ENCODE data around the gene ENTPD1.

The ENTPD1 gene

GRCh38 chr10:95739056-95739455 lies 16.9 kb upstream of the ENTPD1 start:
- Histone ChIP-seq H3K27me3 (ENCODE audit: insufficient read depth, low read length, poor library complexity) (peaks cover 12% of the 10 kb centered on the region), H3K9ac (ENCODE audit: low read depth, low read length) (no peak overlapping the region), H3K36me3 (ENCODE audit: insufficient read depth, low read length) (no peaks in the 10 kb centered on the region), H3K27ac (ENCODE audit: low read length) (no peak overlapping the region), H4K20me1 (ENCODE audit: insufficient read depth, low read length) (no peaks in the 10 kb centered on the region), H3K4me3 (ENCODE audit: low read depth in 1 of 2, low read length in 2 of 2) (no peak overlapping the region), H2AFZ (ENCODE audit: low read depth, low read length) (no peak overlapping the region), H3K79me2 (ENCODE audit: insufficient read depth, low read length) (no peaks in the 10 kb centered on the region), H3K9me3 (ENCODE audit: insufficient read depth, low read length, severe bottlenecking) (no peaks in the 10 kb centered on the region), H3K4me1 (ENCODE audit: insufficient read depth, low read length) (no peaks in the 10 kb centered on the region), H3K4me2 (ENCODE audit: insufficient read depth, low read length) (no peak overlapping the region)
- DNase-seq (no peak), ATAC-seq (ENCODE audit: insufficient read depth, low read depth) (no peak)
- TF ChIP-seq CTCF (IDR thresholded peaks at IDR 0.05; ENCODE audit: borderline replicate concordance, extremely low read depth, low read length, poor library complexity, severe bottlenecking) = no peak
- no peak for TF ChIP-seq EZH2 (IDR thresholded peaks at IDR 0.05; ENCODE audit: borderline replicate concordance, low read depth, low read length, severe bottlenecking)

GRCh38 chr10:95741807-95742467 lies 14.0 kb upstream of the ENTPD1 start:
- TF ChIP-seq EZH2 (IDR thresholded peaks at IDR 0.05; ENCODE audit: borderline replicate concordance, low read depth, low read length, severe bottlenecking) (no peak), CTCF (IDR thresholded peaks at IDR 0.05; ENCODE audit: borderline replicate concordance, extremely low read depth, low read length, poor library complexity, severe bottlenecking) (no peak)
- Histone ChIP-seq H3K9me3 (ENCODE audit: insufficient read depth, low read length, severe bottlenecking) (no peaks in the 10 kb centered on the region), H3K4me1 (ENCODE audit: insufficient read depth, low read length) (no peaks in the 10 kb centered on the region), H3K9ac (ENCODE audit: low read depth, low read length) (no peak overlapping the region), H2AFZ (ENCODE audit: low read depth, low read length) (no peak overlapping the region), H3K27me3 (ENCODE audit: insufficient read depth, low read length, poor library complexity) (peaks cover 19% of the 10 kb centered on the region), H3K36me3 (ENCODE audit: insufficient read depth, low read length) (no peaks in the 10 kb centered on the region), H3K27ac (ENCODE audit: low read length) (no peak overlapping the region), H3K4me2 (ENCODE audit: insufficient read depth, low read length) (no peak overlapping the region), H4K20me1 (ENCODE audit: insufficient read depth, low read length) (no peaks in the 10 kb centered on the region), H3K79me2 (ENCODE audit: insufficient read depth, low read length) (no peaks in the 10 kb centered on the region), H3K4me3 (ENCODE audit: low read depth in 1 of 2, low read length in 2 of 2) (no peak overlapping the region)
- DNase-seq = no peak
- ATAC-seq (ENCODE audit: insufficient read depth, low read depth) = no peak

- TF ChIP-seq EZH2 (IDR thresholded peaks at IDR 0.05; ENCODE audit: borderline replicate concordance, low read depth, low read length, severe bottlenecking) = no peak
- TF ChIP-seq CTCF (IDR thresholded peaks at IDR 0.05; ENCODE audit: borderline replicate concordance, extremely low read depth, low read length, poor library complexity, severe bottlenecking) = no peak
- H2AFZ ChIP-seq (ENCODE audit: low read depth, low read length) = no peak overlapping the region
- ATAC-seq (ENCODE audit: insufficient read depth, low read depth) (no peak), DNase-seq (no peak)
- H3K27me3 ChIP-seq (ENCODE audit: insufficient read depth, low read length, poor library complexity) = peaks cover 19% of the 10 kb centered on the region
- no peak overlapping the region for H3K27ac ChIP-seq (ENCODE audit: low read length)
- H3K9ac ChIP-seq (ENCODE audit: low read depth, low read length) = no peak overlapping the region
- H3K79me2 ChIP-seq (ENCODE audit: insufficient read depth, low read length) = no peaks in the 10 kb centered on the region
- no peak overlapping the region for H3K4me2 ChIP-seq (ENCODE audit: insufficient read depth, low read length)
- H4K20me1 ChIP-seq (ENCODE audit: insufficient read depth, low read length) = no peaks in the 10 kb centered on the region
- H3K36me3 ChIP-seq (ENCODE audit: insufficient read depth, low read length) = no peaks in the 10 kb centered on the region
- H3K4me1 ChIP-seq (ENCODE audit: insufficient read depth, low read length) = no peaks in the 10 kb centered on the region
- no peaks in the 10 kb centered on the region for H3K9me3 ChIP-seq (ENCODE audit: insufficient read depth, low read length, severe bottlenecking)
- H3K4me3 ChIP-seq (ENCODE audit: low read depth in 1 of 2, low read length in 2 of 2) = no peak overlapping the region
Observed at GRCh38 chr10:95742485-95742884, 13.5 kb upstream of the ENTPD1 start.
